DND-41 (cell line): Measurements from ENCODE around the gene MSH5.
"Not testable (repeated sequence)": the region's sequence is repeated elsewhere in the genome, so short reads cannot be mapped to it uniquely, and the experiment has no call there.

Source experiments
- ATAC-seq: fragments of 200-7000 bp; cut with Tn5 transposase; 3 replicates; pipeline ENCODE4 v1.9.1; 2021; ENCODE audit warnings: low read depth; ENCODE audit not compliant: insufficient read depth
- DNase-seq: peaks from one replicate; pipeline ENCODE4 v3.0.0-alpha.2; 2020
- H2AFZ ChIP-seq: 2 replicates; pipeline ENCODE4 v1.6.0; 2012; ENCODE audit warnings: low read depth, low read length
- H3K27ac ChIP-seq: 2 replicates; pipeline ENCODE4 v1.5.1; 2012; ENCODE audit warnings: low read length, inconsistent platforms
- H3K27me3 ChIP-seq: fragments of 200-600 bp; sonication (generic); 2 replicates; pipeline ENCODE4 v1.6.0; 2012; ENCODE audit warnings: low read length, mild to moderate bottlenecking, inconsistent platforms; ENCODE audit not compliant: insufficient read depth, poor library complexity
- H3K36me3 ChIP-seq: 2 replicates; pipeline ENCODE4 v1.5.1; 2012; ENCODE audit warnings: low read length, inconsistent platforms; ENCODE audit not compliant: insufficient read depth
- H3K4me1 ChIP-seq: 2 replicates; pipeline ENCODE4 v1.5.1; 2012; ENCODE audit warnings: mild to moderate bottlenecking, low read length; ENCODE audit not compliant: insufficient read depth
- H3K4me2 ChIP-seq: 2 replicates; pipeline ENCODE4 v1.6.0; 2012; ENCODE audit warnings: mild to moderate bottlenecking, moderate library complexity, low read length, inconsistent platforms; ENCODE audit not compliant: insufficient read depth
- H3K4me3 ChIP-seq, 2 experiments: fragments of 200-600 bp in 1 of 2; shearing (Covaris generic) in 1 of 2; 2 replicates each; pipeline ENCODE4 v1.5.1; 2012 to 2016; ENCODE audit warnings: inconsistent platforms in 2 of 2, low read length in 2 of 2, mild to moderate bottlenecking in 2 of 2, low read depth in 1 of 2, moderate library complexity in 1 of 2
- H3K79me2 ChIP-seq: 2 replicates; pipeline ENCODE4 v1.6.0; 2012; ENCODE audit warnings: low read length, inconsistent platforms; ENCODE audit not compliant: insufficient read depth
- H3K9ac ChIP-seq: 2 replicates; pipeline ENCODE4 v1.6.0; 2012; ENCODE audit warnings: low read depth, mild to moderate bottlenecking, inconsistent platforms, low read length, moderate library complexity
- H3K9me3 ChIP-seq: 2 replicates; pipeline ENCODE4 v1.5.1; 2012; ENCODE audit warnings: low read length, moderate library complexity, mild to moderate bottlenecking, inconsistent platforms; ENCODE audit not compliant: insufficient read depth, severe bottlenecking
- H4K20me1 ChIP-seq: 2 replicates; pipeline ENCODE4 v1.6.0; 2012; ENCODE audit warnings: low read length; ENCODE audit not compliant: insufficient read depth
- CTCF ChIP-seq: IDR thresholded peaks from 2 replicates; pipeline ENCODE4 v1.5.1; 2012; ENCODE audit warnings: borderline replicate concordance, low read length, moderate library complexity, mild to moderate bottlenecking; ENCODE audit not compliant: poor library complexity, severe bottlenecking; ENCODE audit errors: extremely low read depth
- EZH2 ChIP-seq: IDR thresholded peaks from 3 replicates; pipeline ENCODE4 v1.6.1; 2012; ENCODE audit warnings: borderline replicate concordance, low read depth, mild to moderate bottlenecking, moderate library complexity, low read length, inconsistent platforms; ENCODE audit not compliant: severe bottlenecking

The MSH5 gene

DNA sequence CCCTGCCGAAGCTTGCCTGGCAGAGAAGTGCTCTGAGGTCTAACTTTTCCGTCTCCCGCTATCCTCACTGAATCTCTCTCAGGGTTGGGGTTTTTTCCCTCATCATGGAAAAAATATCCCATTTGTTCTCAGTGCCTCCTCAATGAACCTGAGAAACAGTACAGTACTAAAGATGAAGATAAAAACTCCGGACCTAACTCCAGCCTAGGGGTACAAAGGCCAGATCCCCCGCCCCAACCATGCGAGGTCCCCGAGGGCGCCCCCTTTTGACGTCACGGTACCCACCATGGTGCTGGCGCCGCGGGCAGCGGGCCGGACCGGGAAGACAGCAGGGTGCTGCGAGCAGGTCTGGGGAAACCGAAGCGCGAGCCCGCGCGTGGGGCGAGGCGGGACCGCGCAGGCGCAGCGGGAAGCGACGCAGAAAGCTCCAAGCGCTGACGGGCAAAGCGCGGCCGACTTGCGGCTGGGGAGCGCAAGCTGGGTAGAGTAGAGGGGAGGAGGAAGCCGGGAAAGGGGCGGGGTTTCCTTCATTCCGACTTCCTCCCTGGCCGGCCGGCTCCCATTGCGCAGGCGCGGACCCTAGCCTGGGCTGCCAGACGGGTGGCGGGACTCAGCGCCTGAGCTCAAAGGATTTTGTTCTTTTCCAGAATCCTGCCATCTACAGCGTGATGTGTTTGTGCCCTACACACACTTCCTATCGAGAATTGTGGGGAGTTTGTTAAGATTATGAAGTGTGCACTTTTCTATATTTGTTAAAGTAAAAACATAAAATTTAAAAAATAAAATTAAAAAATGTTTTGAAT lies 66.9 kb downstream of the MSH5 start, which contains the start of gene LSM2:
Gene LSM2 (minus strand): TSS at position 497 of the 803 bp plus-strand sequence. CDS start 209 bp downstream, at position 288.
- Histone ChIP-seq H3K27me3 (no peaks in the 10 kb centered on the region), H3K9ac (peak within 1 kb of the TSS; percentile 94), H3K27ac (peak within 1 kb of the TSS; percentile 92), H3K36me3 (peaks cover 21% of the 10 kb centered on the region), H3K4me3 (peak within 1 kb of the TSS; percentile 84 to 91), H4K20me1 (no peaks in the 10 kb centered on the region), H3K4me1 (peaks cover 39% of the 10 kb centered on the region), H3K4me2 (peak within 1 kb of the TSS; percentile 96), H2AFZ (peak within 1 kb of the TSS; percentile 92), H3K9me3 (no peaks in the 10 kb centered on the region), H3K79me2 (peaks cover 39% of the 10 kb centered on the region)
- DNase-seq = peak; percentile 98
- TF ChIP-seq CTCF (peak; percentile 43), EZH2 (no peak)
- ATAC-seq = peak; percentile 95

GRCh38 chr6:31808599-31808998 lies 68.8 kb downstream of the MSH5 start:
- not testable (repeated sequence) for DNase-seq, H3K4me3 ChIP-seq, H3K9me3 ChIP-seq, H3K36me3 ChIP-seq, H3K27ac ChIP-seq, H4K20me1 ChIP-seq, H3K4me2 ChIP-seq, H2AFZ ChIP-seq, ATAC-seq, H3K27me3 ChIP-seq, H3K9ac ChIP-seq
- peaks cover 31% of the 10 kb centered on the region for H3K4me1 ChIP-seq
- peaks cover 30% of the 10 kb centered on the region for H3K79me2 ChIP-seq

- no peak for DNase-seq
- Histone ChIP-seq H3K9me3 (no peaks in the 10 kb centered on the region), H3K4me2 (no peak overlapping the region), H3K27ac (no peak overlapping the region), H3K36me3 (no peaks in the 10 kb centered on the region), H3K9ac (no peak overlapping the region), H3K4me1 (peaks cover 8% of the 10 kb centered on the region), H3K27me3 (no peaks in the 10 kb centered on the region), H3K4me3 (no peak overlapping the region), H4K20me1 (no peaks in the 10 kb centered on the region), H2AFZ (no peak overlapping the region), H3K79me2 (peaks cover under 1% of the 10 kb centered on the region)
- TF ChIP-seq CTCF = no peak
- ATAC-seq = no peak
Observed at GRCh38 chr6:31811645-31812044, 71.8 kb downstream of the MSH5 start.
